K562 (cell line): ENCODE results near the gene PRKCE. TPM values are rescaled to one million over a fixed set of nuclear protein-coding genes. Genes with fewer than 3 reads are reported as not detected.

ENCODE experiments used
- ARID1B ChIP-seq: fragments of 450-650 bp; IDR thresholded peaks from 2 replicates; pipeline ENCODE4 v1.6.1; 2016; ENCODE audit warnings: antibody characterized with exemption, mild to moderate bottlenecking, inconsistent platforms
- CBX1 ChIP-seq: sonication (generic); IDR thresholded peaks from 2 replicates; pipeline ENCODE4 v1.6.1; 2016; ENCODE audit warnings: antibody characterized with exemption, low read depth, mild to moderate bottlenecking
- CREM ChIP-seq: IDR thresholded peaks from 2 replicates; pipeline ENCODE4 v1.6.1; 2014; ENCODE audit warnings: antibody characterized with exemption, low read depth
- EGR1 ChIP-seq: fragments of 450-650 bp; conservative IDR thresholded peaks from 2 replicates; pipeline ENCODE4 v1.6.1; 2017; ENCODE audit warnings: mild to moderate bottlenecking
- ELF1 ChIP-seq: fragments of 200-800 bp; sonication (Bioruptor generic); IDR thresholded peaks from 2 replicates; pipeline ENCODE4 v1.6.1; 2016; ENCODE audit warnings: missing genetic modification characterization, missing compliant biosample characterization
- ESRRA ChIP-seq: fragments of 450-650 bp; IDR thresholded peaks from 2 replicates; pipeline ENCODE4 v1.6.1; 2014; ENCODE audit warnings: low read depth, mild to moderate bottlenecking, moderate library complexity, borderline replicate concordance
- GTF2B ChIP-seq: IDR thresholded peaks from 2 replicates; pipeline ENCODE4 v1.6.1; 2011; ENCODE audit not compliant: insufficient read length; ENCODE audit errors: extremely low read depth
- HLTF ChIP-seq: fragments of 450-650 bp; IDR thresholded peaks from 2 replicates; pipeline ENCODE4 v1.6.1; 2016
- JUND ChIP-seq, 2 experiments: IDR thresholded peaks; 2 replicates in 1 of 2; 3 replicates in 1 of 2; pipeline ENCODE4 v1.6.1; 2011; ENCODE audit warnings: borderline replicate concordance in 2 of 2, low read depth in 2 of 2, low read length in 2 of 2, improper control_type of control experiment in 1 of 2, missing biosample characterization in 1 of 2, missing genetic modification characterization in 1 of 2, missing genetic modification reagents in 1 of 2
- KAT7 ChIP-seq: sonication (generic); formaldehyde crosslinking; IDR thresholded peaks from 2 replicates; pipeline ENCODE4 v1.8.0; 2022; ENCODE audit warnings: missing genetic modification reagents, mild to moderate bottlenecking, borderline replicate concordance
- MAZ ChIP-seq, 2 experiments: fragments of 450-650 bp in 1 of 2; sonication (generic) in 1 of 2; formaldehyde crosslinking; IDR thresholded peaks in 1 of 2; conservative IDR thresholded peaks in 1 of 2; 2 replicates each; pipeline versions ENCODE4 v1.4.0 to v1.5.0; 2020; ENCODE audit warnings: mild to moderate bottlenecking in 1 of 2, missing genetic modification reagents in 1 of 2
- NFE2 ChIP-seq: IDR thresholded peaks from 2 replicates; pipeline ENCODE4 v1.6.1; 2014; ENCODE audit warnings: antibody characterized with exemption, low read depth
- NR2C2 ChIP-seq, 2 experiments: fragments of 200-800 bp in 1 of 2; sonication (Bioruptor generic) in 1 of 2; sonication (generic) in 1 of 2; formaldehyde crosslinking in 1 of 2; IDR thresholded peaks; 2 replicates each; pipeline versions ENCODE4 v1.6.1 to v1.8.0; 2016 to 2022; ENCODE audit warnings: mild to moderate bottlenecking in 1 of 2, missing compliant biosample characterization in 1 of 2, missing genetic modification characterization in 1 of 2, missing genetic modification reagents in 1 of 2
- RNF219 ChIP-seq: fragments of 250-450 bp; sonication (Bioruptor Pico); IDR thresholded peaks from 2 replicates; pipeline ENCODE4 v1.5.0; 2022; ENCODE audit warnings: mild to moderate bottlenecking
- SMAD3 ChIP-seq: fragments of 450-650 bp; formaldehyde crosslinking; conservative IDR thresholded peaks from 2 replicates; pipeline ENCODE4 v1.4.0; 2020; ENCODE audit warnings: mild to moderate bottlenecking
- SMAD4 ChIP-seq: fragments of 250-450 bp; sonication (Bioruptor Pico); conservative IDR thresholded peaks from 2 replicates; pipeline ENCODE4 v1.8.0; 2021; ENCODE audit warnings: inconsistent platforms, mild to moderate bottlenecking, moderate library complexity
- SMARCA4 ChIP-seq: fragments of 450-650 bp; IDR thresholded peaks from 2 replicates; pipeline ENCODE4 v1.6.1; 2016
- TEAD4 ChIP-seq, 2 experiments: sonication (generic) in 1 of 2; formaldehyde crosslinking in 1 of 2; IDR thresholded peaks; 2 replicates each; pipeline versions ENCODE4 v1.6.1 to v1.8.0; 2012 to 2022; ENCODE audit warnings: borderline replicate concordance in 1 of 2, inconsistent platforms in 1 of 2, low read length in 1 of 2, mild to moderate bottlenecking in 1 of 2, missing genetic modification reagents in 1 of 2
- VEZF1 ChIP-seq: fragments of 200-800 bp; sonication (Bioruptor generic); IDR thresholded peaks from 2 replicates; pipeline ENCODE4 v1.6.1; 2017; ENCODE audit warnings: missing genetic modification characterization, missing compliant biosample characterization
- ZEB2 ChIP-seq: fragments of 450-650 bp; IDR thresholded peaks from 2 replicates; pipeline ENCODE4 v1.6.1; 2016
- ZNF561 ChIP-seq: fragments of 450-650 bp; formaldehyde crosslinking; conservative IDR thresholded peaks from 2 replicates; pipeline ENCODE4 v1.4.0; 2020; ENCODE audit warnings: mild to moderate bottlenecking, moderate library complexity
- ZNF79 ChIP-seq: fragments of 250-450 bp; sonication (Bioruptor Pico); IDR thresholded peaks from 2 replicates; pipeline ENCODE4 v1.4.0; 2020; ENCODE audit warnings: low read depth, mild to moderate bottlenecking, moderate library complexity
- polyA plus RNA-seq, 8 experiments: library from polyadenylated mRNA; depleted of rRNA in 4 of 8; stranded (reverse) in 5 of 8; unstranded in 3 of 8; fragments of >200 nt; fragmentation: Nextera tagmentation in 2 of 8; fragmentation: Illumina TruSeq in 1 of 8; extraction: Ambion mirVana in 2 of 8; extraction: Trizol in 1 of 8; gene quantifications; 2 replicates each; pipeline versions ENCODE4 v1.2.1 to v1.2.3, GENCODE V29; 2011 to 2014; ENCODE audit warnings: inconsistent platforms in 1 of 8, missing spikeins in 1 of 8
- total RNA-seq, 7 experiments: library from RNA; depleted of rRNA in 6 of 7; stranded (reverse); fragments of >200 nt in 6 of 7; fragmentation: Illumina TruSeq in 2 of 7; extraction: Trizol in 2 of 7; gene quantifications; 2 replicates each; pipeline versions ENCODE4 v1.2.1 to v1.2.3, GENCODE V29; 2011 to 2021; ENCODE audit warnings: low replicate concordance in 1 of 7

Gene PRKCE
- total and polyA plus RNA-seq, 9 of the 15 experiments (the other 6 are each of a cell fraction or from before 2014, with no cell fraction given), result 0.06 to 1.0 (median 0.22) TPM; not detected in 1

GRCh38 chr2:45786030-45786835 is 134.8 kb downstream of the PRKCE start (continued):
- TF ChIP-seq VEZF1 (CRISPR knock-in tag) (peak; percentile 55; the same call in 1 of the 2 replicates), CREM (peak; percentile 81), EGR1 (peak; percentile 76), RNF219 (CRISPR knock-in tag) (no peak), CBX1 (0 out of 2 replicates have a peak, but pooled peaks have one; percentile 49), HLTF (no peak), TEAD4 (IDR thresholded peaks at IDR 0.05; ENCODE audit: low read length) (peak; percentile 67; the same call in 1 of the 2 replicates), TEAD4 (CRISPR knock-in tag; IDR thresholded peaks at IDR 0.05; ENCODE audit: borderline replicate concordance) (no peak), ZEB2 (0 out of 2 replicates have a peak, but pooled peaks have one; percentile 57), KAT7 (0 out of 2 replicates have a peak, but pooled peaks have one; percentile 30), NR2C2 (CRISPR knock-in tag; IDR thresholded peaks at IDR 0.05) (no peak), NR2C2 (tag; IDR thresholded peaks at IDR 0.05) (peak; percentile 26; the same call in 1 of the 2 replicates), ELF1 (tag) (peak; percentile 41; the same call in 1 of the 2 replicates), SMARCA4 (peak; percentile 68), ESRRA (peak; percentile 44; the same call in 1 of the 2 replicates), MAZ (CRISPR knock-in tag; conservative IDR thresholded peaks at IDR 0.05 in 1 of 2, IDR thresholded peaks at IDR 0.05 in 1 of 2) (peak; percentile 11 to 21; a peak in 1 of 4 replicates), NFE2 (0 out of 2 replicates have a peak, but pooled peaks have one; percentile 19), ZNF79 (peak; percentile 99), SMAD4 (CRISPR knock-in tag) (peak; percentile 68; the same call in 1 of the 2 replicates), GTF2B (no peak), ZNF561 (CRISPR knock-in tag) (no peak), SMAD3 (CRISPR knock-in tag) (0 out of 2 replicates have a peak, but pooled peaks have one; percentile 6), JUND (IDR thresholded peaks at IDR 0.05; ENCODE audit: borderline replicate concordance, low read depth, low read length) (peak; percentile 77), JUND (tag; IDR thresholded peaks at IDR 0.05; ENCODE audit: borderline replicate concordance, low read depth, low read length) (peak; percentile 69; the same call in 1 of the 3 replicates), ARID1B (peak; percentile 79)
